Endothelial cell of umbilical vein (primary cell): ENCODE measurements around the gene MYO9B.

Experiments used
- EZH2 ChIP-seq: IDR thresholded peaks from 2 replicates; pipeline ENCODE4 v1.6.1; 2012; ENCODE audit warnings: borderline replicate concordance, low read depth, mild to moderate bottlenecking, moderate library complexity, low read length, inconsistent platforms; ENCODE audit not compliant: severe bottlenecking
- GATA2 ChIP-seq: IDR thresholded peaks from 2 replicates; pipeline ENCODE4 v1.7.0; 2011; ENCODE audit warnings: low read depth, mild to moderate bottlenecking, moderate library complexity, mixed read lengths, low read length; ENCODE audit not compliant: insufficient read length, insufficient read depth
- MYC ChIP-seq: IDR thresholded peaks from one replicate; pipeline ENCODE4 v1.6.1; 2011; ENCODE audit warnings: mild to moderate bottlenecking, low read depth, low read length
- POLR2A ChIP-seq: IDR thresholded peaks from 2 replicates; pipeline ENCODE4 v1.6.1; 2012; ENCODE audit warnings: low read depth, mild to moderate bottlenecking, control low read depth, low read length
- POLR2AphosphoS5 ChIP-seq: IDR thresholded peaks from 2 replicates; pipeline ENCODE4 v1.6.1; 2012; ENCODE audit warnings: low read depth, mild to moderate bottlenecking, control low read depth, low read length, moderate library complexity; ENCODE audit not compliant: insufficient read depth
- TF ChIP-seq, protein P1 (sequence below), 2 donors: IDR thresholded peaks; 1 replicate in 1 of 2; 2 replicates in 1 of 2; pipeline ENCODE4 v1.5.1; 2011; ENCODE audit warnings: low read length in 2 of 2, mild to moderate bottlenecking in 2 of 2, moderate library complexity in 2 of 2, control low read depth in 1 of 2, inconsistent platforms in 1 of 2, low read depth in 1 of 2; ENCODE audit not compliant: insufficient read depth in 1 of 2; ENCODE audit errors: extremely low read depth in 1 of 2

DNA sequence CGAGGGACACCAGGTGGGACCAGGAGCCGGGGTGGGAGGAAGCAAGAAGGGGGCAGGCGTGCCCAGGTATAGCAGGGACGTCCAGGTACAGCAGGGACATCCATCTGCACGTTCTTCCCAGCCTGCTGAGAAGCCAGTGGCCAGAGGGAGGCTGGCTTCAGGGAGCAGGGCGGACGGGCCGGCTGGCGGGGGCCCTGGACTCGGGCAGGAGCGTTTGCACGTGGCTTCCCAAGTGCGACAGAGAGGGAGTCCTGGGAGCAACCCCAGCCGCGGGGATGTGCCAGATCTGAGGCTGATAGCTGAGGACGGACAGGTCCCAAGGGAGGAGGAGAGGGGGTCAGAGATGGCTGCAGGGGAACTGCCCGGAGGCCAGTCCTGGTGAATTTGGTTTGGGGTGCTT, 36.7 kb downstream of the MYO9B start:
- TF ChIP-seq, protein P1, sequence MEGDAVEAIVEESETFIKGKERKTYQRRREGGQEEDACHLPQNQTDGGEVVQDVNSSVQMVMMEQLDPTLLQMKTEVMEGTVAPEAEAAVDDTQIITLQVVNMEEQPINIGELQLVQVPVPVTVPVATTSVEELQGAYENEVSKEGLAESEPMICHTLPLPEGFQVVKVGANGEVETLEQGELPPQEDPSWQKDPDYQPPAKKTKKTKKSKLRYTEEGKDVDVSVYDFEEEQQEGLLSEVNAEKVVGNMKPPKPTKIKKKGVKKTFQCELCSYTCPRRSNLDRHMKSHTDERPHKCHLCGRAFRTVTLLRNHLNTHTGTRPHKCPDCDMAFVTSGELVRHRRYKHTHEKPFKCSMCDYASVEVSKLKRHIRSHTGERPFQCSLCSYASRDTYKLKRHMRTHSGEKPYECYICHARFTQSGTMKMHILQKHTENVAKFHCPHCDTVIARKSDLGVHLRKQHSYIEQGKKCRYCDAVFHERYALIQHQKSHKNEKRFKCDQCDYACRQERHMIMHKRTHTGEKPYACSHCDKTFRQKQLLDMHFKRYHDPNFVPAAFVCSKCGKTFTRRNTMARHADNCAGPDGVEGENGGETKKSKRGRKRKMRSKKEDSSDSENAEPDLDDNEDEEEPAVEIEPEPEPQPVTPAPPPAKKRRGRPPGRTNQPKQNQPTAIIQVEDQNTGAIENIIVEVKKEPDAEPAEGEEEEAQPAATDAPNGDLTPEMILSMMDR (IDR thresholded peaks at IDR 0.05; ENCODE audit: extremely low read depth in 1 of 2, insufficient read depth in 1 of 2, low read depth in 1 of 2, low read length in 2 of 2) = no peak
- TF ChIP-seq POLR2A (no peak), POLR2AphosphoS5 (no peak), EZH2 (no peak), GATA2 (no peak), MYC (no peak)
